ENCODE data around the gene COL18A1.

Gene COL18A1

DNA sequence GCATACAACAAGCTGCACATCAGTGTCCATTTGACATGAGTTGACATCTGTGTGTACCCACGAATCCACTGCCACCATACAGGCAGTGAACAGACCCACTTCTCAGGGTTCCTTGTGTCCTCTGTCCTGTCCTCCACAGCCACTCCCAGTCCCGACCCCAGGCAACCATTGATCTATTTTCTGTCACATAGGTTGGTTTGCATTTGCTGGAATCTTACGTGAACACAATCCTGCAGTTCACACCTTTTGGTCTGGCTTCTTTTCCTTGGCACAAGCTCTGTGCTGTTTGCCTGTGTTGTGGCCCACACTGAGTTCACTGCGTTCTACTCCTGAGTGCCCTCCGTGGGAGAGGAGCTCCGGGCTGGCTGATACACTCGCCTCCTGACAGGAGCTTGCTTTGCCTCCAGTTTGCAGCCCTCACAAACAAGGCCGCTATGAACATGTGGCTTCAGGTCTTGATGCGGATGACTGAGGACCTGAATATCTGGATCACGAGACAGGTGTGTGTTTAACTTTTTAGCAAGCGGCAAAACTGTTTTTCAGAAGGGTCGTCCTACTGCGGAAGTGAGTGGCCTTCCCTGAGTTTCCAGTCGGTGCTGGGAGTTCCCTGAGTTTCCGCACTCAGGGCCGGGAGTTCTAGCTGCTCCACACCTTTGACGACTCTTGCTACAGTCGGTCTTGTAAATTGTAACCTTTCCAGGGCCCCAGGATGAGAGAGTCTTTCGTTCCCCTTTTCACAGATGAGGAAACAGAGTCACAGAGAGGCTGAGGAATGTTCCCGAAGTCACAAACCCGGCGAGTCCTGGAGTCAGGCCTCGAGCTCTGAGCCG lies 13.0 kb upstream of the COL18A1 start:
- peaks cover 4% of the 10 kb centered on the region for H3K4me1 ChIP-seq (ENCODE audit: control insufficient read depth, insufficient read depth, low read length)
- no peak overlapping the region for H3K4me3 ChIP-seq (ENCODE audit: low read length in 2 of 2)
- no peak overlapping the region for H3K9ac ChIP-seq (ENCODE audit: low read length in 2 of 2)
- H3K27me3 ChIP-seq (ENCODE audit: control insufficient read depth in 1 of 2, insufficient read depth in 2 of 2, low read length in 2 of 2): peaks cover 0 to 2% of the 10 kb centered on the region in 2 donors
- H3K9me3 ChIP-seq (ENCODE audit: control insufficient read depth in 2 of 2, low read length in 2 of 2): no peaks in the 10 kb centered on the region
- no peaks in the 10 kb centered on the region for H3K36me3 ChIP-seq (ENCODE audit: control insufficient read depth in 2 of 2, insufficient read depth in 2 of 2, low read length in 2 of 2)
- H3K27ac ChIP-seq (ENCODE audit: low read length): no peak overlapping the region

DNA sequence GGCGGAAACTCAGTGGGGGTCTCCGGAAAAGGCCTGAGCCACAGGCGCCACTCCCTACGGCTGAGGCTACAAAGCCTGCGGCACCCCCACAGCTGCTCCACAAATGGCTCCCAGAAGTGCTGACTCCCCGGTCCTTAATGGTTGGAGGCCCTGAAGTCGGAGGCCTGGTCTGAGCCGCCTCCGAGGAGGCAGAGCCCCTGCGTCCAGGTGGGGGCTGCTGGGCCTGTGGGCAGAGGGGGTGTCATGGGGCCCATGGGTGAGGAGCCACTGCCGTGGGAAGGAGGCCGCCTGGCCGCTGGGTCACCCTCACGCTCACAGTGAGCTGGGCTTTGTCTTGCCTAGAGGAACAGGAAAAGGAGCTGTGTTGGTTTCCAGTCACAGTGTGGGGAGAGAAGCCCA lies 12.4 kb upstream of the COL18A1 start:
- Histone ChIP-seq H3K4me1 (ENCODE audit: control insufficient read depth, insufficient read depth, low read length) (no peaks in the 10 kb centered on the region), H3K36me3 (ENCODE audit: control insufficient read depth in 2 of 2, insufficient read depth in 2 of 2, low read length in 2 of 2) (no peaks in the 10 kb centered on the region), H3K27ac (ENCODE audit: low read length) (no peak overlapping the region), H3K27me3 (ENCODE audit: control insufficient read depth in 1 of 2, insufficient read depth in 2 of 2, low read length in 2 of 2) (peaks cover 0 to 2% of the 10 kb centered on the region in 2 donors), H3K4me3 (ENCODE audit: low read length in 2 of 2) (no peak overlapping the region), H3K9me3 (ENCODE audit: control insufficient read depth in 2 of 2, low read length in 2 of 2) (no peaks in the 10 kb centered on the region), H3K9ac (ENCODE audit: low read length in 2 of 2) (no peak overlapping the region)

DNA sequence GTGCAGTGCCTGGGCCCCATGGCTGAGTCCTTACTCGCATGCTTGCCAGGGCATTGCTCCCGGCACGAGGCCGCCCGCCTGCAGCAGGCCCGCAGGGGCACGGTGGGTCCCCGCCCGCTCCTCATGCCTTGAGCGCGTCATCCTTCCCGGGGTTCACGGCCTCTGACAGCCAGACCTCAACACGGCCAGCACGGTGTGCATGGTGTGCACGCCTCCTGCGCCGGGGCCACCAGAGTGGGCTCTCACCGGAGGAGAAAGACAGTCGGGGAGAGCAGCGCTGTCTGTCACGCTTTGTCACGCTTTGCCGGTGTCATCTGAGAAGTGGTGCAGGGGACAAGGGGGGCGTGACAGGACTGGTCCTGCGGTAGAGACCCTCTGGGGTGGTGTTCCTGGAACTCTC lies 11.9 kb upstream of the COL18A1 start:
- no peaks in the 10 kb centered on the region for H3K9me3 ChIP-seq (ENCODE audit: control insufficient read depth in 2 of 2, low read length in 2 of 2)

DNA sequence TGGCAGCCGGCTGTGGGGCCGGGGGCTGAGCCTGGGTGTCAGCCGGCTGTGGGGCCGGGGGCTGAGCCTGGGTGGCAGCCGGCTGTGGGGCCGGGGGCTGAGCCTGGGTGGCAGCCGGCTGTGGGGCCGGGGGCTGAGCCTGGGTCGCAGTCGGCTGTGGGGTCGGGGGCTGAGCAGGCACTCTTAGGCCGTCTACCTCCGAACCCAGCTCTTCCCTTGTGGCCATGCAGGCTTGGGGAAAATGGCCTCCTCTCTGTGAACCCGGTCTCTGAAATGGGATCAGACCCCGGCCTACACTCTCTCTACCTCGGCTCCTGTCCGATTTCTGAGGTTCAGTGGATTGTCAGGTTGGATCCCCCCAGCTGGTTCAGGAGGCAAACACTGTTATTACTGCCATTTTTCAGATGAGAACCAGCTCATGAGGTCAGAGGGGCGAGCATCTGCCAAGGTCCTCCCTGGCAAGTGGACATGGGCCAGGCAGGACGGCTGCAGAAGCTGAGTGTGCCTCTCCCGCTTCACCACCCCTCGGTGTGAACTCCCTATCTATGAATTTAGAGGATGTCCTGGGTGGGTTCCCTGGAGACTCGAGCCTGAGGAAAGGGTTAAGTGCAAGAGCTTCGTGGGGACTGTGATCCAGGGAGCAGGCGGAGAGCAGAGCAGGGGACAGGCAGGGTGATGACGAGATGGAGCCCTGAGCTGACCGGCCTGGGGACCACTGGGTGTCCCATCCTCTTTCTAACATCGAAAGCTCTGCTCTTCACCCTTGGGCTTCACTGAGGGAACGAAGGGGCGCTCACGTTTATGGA lies 10.9 kb upstream of the COL18A1 start:
- Histone ChIP-seq H3K9me3 (ENCODE audit: control insufficient read depth in 2 of 2, low read length in 2 of 2) (no peaks in the 10 kb centered on the region), H3K36me3 (ENCODE audit: control insufficient read depth in 2 of 2, insufficient read depth in 2 of 2, low read length in 2 of 2) (no peaks in the 10 kb centered on the region), H3K4me1 (ENCODE audit: control insufficient read depth, insufficient read depth, low read length) (no peaks in the 10 kb centered on the region), H3K9ac (ENCODE audit: low read length in 2 of 2) (no peak overlapping the region), H3K27ac (ENCODE audit: low read length) (no peak overlapping the region), H3K27me3 (ENCODE audit: control insufficient read depth in 1 of 2, insufficient read depth in 2 of 2, low read length in 2 of 2) (peaks cover 0 to 2% of the 10 kb centered on the region in 2 donors), H3K4me3 (ENCODE audit: low read length in 2 of 2) (no peak overlapping the region)

More for the DNA sequence above, 11.9 kb upstream of the COL18A1 start:
- no peak overlapping the region for H3K9ac ChIP-seq (ENCODE audit: low read length in 2 of 2)
- peaks cover 0 to 2% of the 10 kb centered on the region in 2 donors for H3K27me3 ChIP-seq (ENCODE audit: control insufficient read depth in 1 of 2, insufficient read depth in 2 of 2, low read length in 2 of 2)
- H3K36me3 ChIP-seq (ENCODE audit: control insufficient read depth in 2 of 2, insufficient read depth in 2 of 2, low read length in 2 of 2): no peaks in the 10 kb centered on the region
- no peak overlapping the region for H3K4me3 ChIP-seq (ENCODE audit: low read length in 2 of 2)
- H3K4me1 ChIP-seq (ENCODE audit: control insufficient read depth, insufficient read depth, low read length): no peaks in the 10 kb centered on the region
- H3K27ac ChIP-seq (ENCODE audit: low read length): no peak overlapping the region

DNA sequence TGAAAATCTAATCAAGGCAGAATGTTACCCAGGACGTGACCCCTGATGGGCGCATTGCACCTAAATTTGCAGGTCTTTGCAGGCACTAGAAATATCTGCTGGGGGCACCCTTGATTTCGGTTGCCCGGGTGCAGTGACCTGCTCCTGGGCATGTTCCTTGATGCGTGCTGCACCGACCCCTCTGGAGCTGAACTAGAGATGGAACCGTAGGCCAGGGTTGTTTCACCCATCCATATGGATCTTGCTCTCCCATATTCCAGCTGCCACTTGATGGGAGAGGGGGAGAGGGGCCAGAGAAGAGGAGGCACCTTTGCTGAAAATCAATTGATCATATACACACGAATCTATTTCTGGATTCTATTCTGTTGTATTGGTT lies 8.4 kb upstream of the COL18A1 start:
- Histone ChIP-seq H3K36me3 (ENCODE audit: control insufficient read depth in 2 of 2, insufficient read depth in 2 of 2, low read length in 2 of 2) (no peaks in the 10 kb centered on the region), H3K27me3 (ENCODE audit: control insufficient read depth in 1 of 2, insufficient read depth in 2 of 2, low read length in 2 of 2) (peaks cover 0 to 2% of the 10 kb centered on the region in 2 donors), H3K4me1 (ENCODE audit: control insufficient read depth, insufficient read depth, low read length) (no peaks in the 10 kb centered on the region), H3K27ac (ENCODE audit: low read length) (no peak overlapping the region), H3K9ac (ENCODE audit: low read length in 2 of 2) (no peak overlapping the region), H3K4me3 (ENCODE audit: low read length in 2 of 2) (no peak overlapping the region), H3K9me3 (ENCODE audit: control insufficient read depth in 2 of 2, low read length in 2 of 2) (peaks cover 0 to 3% of the 10 kb centered on the region in 2 donors)

DNA sequence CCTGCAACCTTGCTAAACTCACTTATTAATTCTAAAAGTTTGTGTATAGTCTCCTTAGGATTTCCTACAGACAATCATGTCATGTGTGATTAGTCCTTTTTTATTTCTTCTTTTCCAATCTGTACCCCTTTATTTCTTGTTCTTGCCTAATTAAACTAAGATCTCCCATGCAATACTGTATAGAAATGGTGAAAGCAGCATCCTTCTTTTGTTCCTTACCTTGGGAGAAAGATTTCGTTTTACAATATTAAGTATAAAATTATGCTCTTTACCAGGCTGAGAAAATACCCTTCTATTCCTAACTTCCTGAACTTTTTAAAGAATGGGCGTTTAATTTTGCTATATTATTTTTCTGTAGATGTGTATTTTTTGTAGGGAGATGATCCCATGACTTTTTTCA lies 7.6 kb upstream of the COL18A1 start:
- peaks cover 0 to 3% of the 10 kb centered on the region in 2 donors for H3K9me3 ChIP-seq (ENCODE audit: control insufficient read depth in 2 of 2, low read length in 2 of 2)
- no peaks in the 10 kb centered on the region for H3K4me1 ChIP-seq (ENCODE audit: control insufficient read depth, insufficient read depth, low read length)
- H3K4me3 ChIP-seq (ENCODE audit: low read length in 2 of 2): no peak overlapping the region
- no peak overlapping the region for H3K27ac ChIP-seq (ENCODE audit: low read length)
- no peaks in the 10 kb centered on the region for H3K36me3 ChIP-seq (ENCODE audit: control insufficient read depth in 2 of 2, insufficient read depth in 2 of 2, low read length in 2 of 2)
- no peaks in the 10 kb centered on the region for H3K27me3 ChIP-seq (ENCODE audit: control insufficient read depth in 1 of 2, insufficient read depth in 2 of 2, low read length in 2 of 2)
- H3K9ac ChIP-seq (ENCODE audit: low read length in 2 of 2): no peak overlapping the region

DNA sequence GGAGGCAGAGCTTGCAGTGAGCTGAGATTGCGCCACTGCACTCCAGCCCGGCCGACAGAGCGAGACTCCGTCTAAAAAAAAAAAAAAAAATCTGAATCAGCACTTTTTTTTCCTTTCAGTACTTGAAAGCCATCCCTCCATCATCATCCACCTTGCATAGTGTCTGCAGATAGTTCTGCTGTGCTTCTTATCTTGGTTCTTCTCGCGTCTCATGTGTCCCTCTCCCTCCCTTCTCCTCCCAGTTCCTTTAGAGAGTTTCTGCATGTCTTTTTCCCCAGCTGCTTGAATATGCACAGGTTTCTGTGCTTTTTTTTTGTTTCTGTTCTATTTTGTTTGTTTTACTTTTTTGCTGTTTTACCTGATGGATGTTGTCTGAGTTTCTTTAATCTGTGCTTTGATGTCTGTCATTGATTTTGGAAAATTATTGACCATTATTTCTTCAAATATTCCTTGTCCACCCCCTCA lies 3.9 kb upstream of the COL18A1 start:
- Histone ChIP-seq H3K27ac (ENCODE audit: low read length) (no peak overlapping the region), H3K27me3 (ENCODE audit: control insufficient read depth in 1 of 2, insufficient read depth in 2 of 2, low read length in 2 of 2) (peaks cover 11 to 16% of the 10 kb centered on the region in 2 donors), H3K4me1 (ENCODE audit: control insufficient read depth, insufficient read depth, low read length) (peaks cover 16% of the 10 kb centered on the region), H3K36me3 (ENCODE audit: control insufficient read depth in 2 of 2, insufficient read depth in 2 of 2, low read length in 2 of 2) (no peaks in the 10 kb centered on the region), H3K9me3 (ENCODE audit: control insufficient read depth in 2 of 2, low read length in 2 of 2) (peaks cover 0 to 3% of the 10 kb centered on the region in 2 donors), H3K9ac (ENCODE audit: low read length in 2 of 2) (no peak overlapping the region), H3K4me3 (ENCODE audit: low read length in 2 of 2) (no peak overlapping the region)

DNA sequence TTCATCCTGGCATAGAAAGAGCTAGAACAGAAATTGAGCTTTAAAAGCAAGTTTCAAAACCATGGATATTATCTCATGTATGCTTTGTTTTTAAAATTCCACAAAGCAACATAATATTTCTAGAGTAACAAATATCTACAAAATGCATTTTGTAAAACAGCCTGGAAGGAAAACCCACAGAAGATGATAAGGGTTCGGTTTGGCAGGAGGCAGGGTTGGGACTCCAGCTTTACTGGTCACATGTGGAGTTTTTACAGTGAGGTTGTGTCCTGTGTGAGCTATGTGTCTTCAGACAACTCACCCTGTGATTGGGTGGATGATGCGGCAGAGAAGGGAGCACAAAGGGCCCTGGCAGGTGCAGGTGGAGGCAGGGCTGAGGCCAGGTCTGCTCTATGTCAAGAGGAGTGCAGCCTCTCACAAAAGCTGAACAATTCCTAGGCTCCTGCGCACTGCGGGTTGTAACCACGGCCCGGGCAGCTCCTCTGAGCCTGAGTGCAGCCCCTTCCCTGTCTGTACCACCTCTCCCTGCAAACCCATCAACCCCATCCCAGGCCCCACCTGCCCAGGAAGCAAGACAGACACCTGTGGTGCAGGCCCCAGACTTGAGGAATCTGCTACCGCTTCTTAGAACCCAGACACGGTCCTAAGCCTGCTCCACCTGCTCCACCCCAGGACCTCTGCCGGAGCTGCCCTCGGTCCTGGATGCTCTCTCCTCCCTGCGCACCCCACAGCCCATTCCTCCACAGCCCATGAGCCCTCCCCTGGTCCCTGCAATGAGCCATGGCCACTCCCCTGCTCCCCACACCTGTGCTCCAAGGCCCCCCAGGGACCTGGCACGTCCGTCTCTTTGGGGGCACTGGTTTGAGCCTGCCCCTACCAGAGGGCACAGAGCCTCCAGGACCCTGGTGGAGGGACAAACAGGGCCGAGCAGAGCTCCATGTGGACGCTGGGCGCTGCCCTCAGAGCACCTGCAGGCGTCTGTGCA lies 2.8 kb upstream of the COL18A1 start:
- Histone ChIP-seq H3K27me3 (ENCODE audit: control insufficient read depth in 1 of 2, insufficient read depth in 2 of 2, low read length in 2 of 2) (peaks cover 11 to 20% of the 10 kb centered on the region in 2 donors), H3K4me3 (ENCODE audit: low read length in 2 of 2) (no peak overlapping the region), H3K4me1 (ENCODE audit: control insufficient read depth, insufficient read depth, low read length) (peaks cover 20% of the 10 kb centered on the region), H3K9me3 (ENCODE audit: control insufficient read depth in 2 of 2, low read length in 2 of 2) (peaks cover 0 to 3% of the 10 kb centered on the region in 2 donors), H3K36me3 (ENCODE audit: control insufficient read depth in 2 of 2, insufficient read depth in 2 of 2, low read length in 2 of 2) (no peaks in the 10 kb centered on the region), H3K27ac (ENCODE audit: low read length) (no peak overlapping the region), H3K9ac (ENCODE audit: low read length in 2 of 2) (no peak overlapping the region)

DNA sequence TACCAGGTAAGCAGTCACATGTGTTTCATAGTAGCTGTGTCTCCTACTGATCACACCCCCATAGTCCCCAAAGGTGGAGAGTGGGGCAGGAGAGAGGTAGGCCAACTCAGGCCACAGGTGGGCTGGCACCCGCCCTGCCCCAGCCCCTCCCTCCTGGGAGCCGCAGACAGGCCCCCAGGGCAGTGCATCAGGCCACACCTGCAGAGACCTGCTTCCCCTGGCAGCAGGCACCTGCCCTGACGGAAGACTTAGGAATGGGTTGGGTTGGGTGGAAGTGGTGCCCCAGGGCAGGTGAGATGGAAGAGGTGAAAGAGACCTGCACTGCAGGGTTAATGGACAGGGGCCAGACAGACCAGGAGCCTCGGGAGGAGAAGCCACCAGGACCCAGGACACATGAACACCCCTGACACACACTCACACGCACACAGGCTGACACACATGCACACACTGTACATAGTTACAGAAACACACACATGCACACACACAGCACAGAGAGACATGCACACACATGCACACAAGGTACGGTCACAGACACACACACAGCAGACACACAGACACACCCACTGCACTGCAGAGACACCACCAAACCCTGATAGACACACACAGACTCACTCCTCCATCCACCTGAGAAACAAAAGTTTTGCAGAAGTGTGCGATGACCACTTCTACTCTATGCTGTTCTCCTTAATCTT lies 1.7 kb upstream of the COL18A1 start:
- peaks cover 11 to 20% of the 10 kb centered on the region in 2 donors for H3K27me3 ChIP-seq (ENCODE audit: control insufficient read depth in 1 of 2, insufficient read depth in 2 of 2, low read length in 2 of 2)
- H3K27ac ChIP-seq (ENCODE audit: low read length): no peak overlapping the region
- H3K36me3 ChIP-seq (ENCODE audit: control insufficient read depth in 2 of 2, insufficient read depth in 2 of 2, low read length in 2 of 2): no peaks in the 10 kb centered on the region
- peaks cover 0 to 3% of the 10 kb centered on the region in 2 donors for H3K9me3 ChIP-seq (ENCODE audit: control insufficient read depth in 2 of 2, low read length in 2 of 2)
- peaks cover 23% of the 10 kb centered on the region for H3K4me1 ChIP-seq (ENCODE audit: control insufficient read depth, insufficient read depth, low read length)
- H3K9ac ChIP-seq (ENCODE audit: low read length in 2 of 2): no peak overlapping the region
- H3K4me3 ChIP-seq (ENCODE audit: low read length in 2 of 2): no peak overlapping the region

Data from stomach smooth muscle (tissue), 2 donors.